SK-N-SH (cell line): ENCODE measurements around the gene HINT2.

Experiments used
- CTCF ChIP-seq: fragments of 200-600 bp; sonication (generic); IDR thresholded peaks from 2 replicates; pipeline ENCODE4 v1.6.1; 2017; ENCODE audit warnings: antibody characterized with exemption, mild to moderate bottlenecking, moderate library complexity
- TAF1 ChIP-seq: IDR thresholded peaks from 2 replicates; pipeline ENCODE4 v1.6.1; 2012; ENCODE audit warnings: low read depth, mild to moderate bottlenecking, low read length, moderate library complexity, borderline replicate concordance
- TCF12 ChIP-seq: IDR thresholded peaks from 2 replicates; pipeline ENCODE4 v1.4.0; 2012
- USF2 ChIP-seq: fragments of 150-350 bp; IDR thresholded peaks from 2 replicates; pipeline ENCODE4 v1.6.1; 2017; ENCODE audit warnings: antibody characterized with exemption, low read length, low read depth, borderline replicate concordance

GRCh38 chr9:35816708-35817107 is 1.9 kb upstream of the HINT2 start:
- TF ChIP-seq TAF1, result no peak
- no peak; the same call in 1 of the 2 replicates for TF ChIP-seq CTCF
- no peak for TF ChIP-seq USF2
- TF ChIP-seq TCF12, result no peak
